ENCODE measurements around the gene R3HDM2.

DNA sequence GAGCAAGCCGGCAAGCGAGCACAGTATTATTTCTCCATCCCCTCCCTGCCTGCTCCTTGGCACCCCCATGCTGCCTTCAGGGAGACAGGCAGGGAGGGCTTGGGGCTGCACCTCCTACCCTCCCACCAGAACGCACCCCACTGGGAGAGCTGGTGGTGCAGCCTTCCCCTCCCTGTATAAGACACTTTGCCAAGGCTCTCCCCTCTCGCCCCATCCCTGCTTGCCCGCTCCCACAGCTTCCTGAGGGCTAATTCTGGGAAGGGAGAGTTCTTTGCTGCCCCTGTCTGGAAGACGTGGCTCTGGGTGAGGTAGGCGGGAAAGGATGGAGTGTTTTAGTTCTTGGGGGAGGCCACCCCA, 218.2 kb downstream of the R3HDM2 start:
- no peak for TF ChIP-seq POLR2A (IDR thresholded peaks at IDR 0.05)
- no peak for TF ChIP-seq POLR2AphosphoS5 (IDR thresholded peaks at IDR 0.05)
- TF ChIP-seq, protein P1, sequence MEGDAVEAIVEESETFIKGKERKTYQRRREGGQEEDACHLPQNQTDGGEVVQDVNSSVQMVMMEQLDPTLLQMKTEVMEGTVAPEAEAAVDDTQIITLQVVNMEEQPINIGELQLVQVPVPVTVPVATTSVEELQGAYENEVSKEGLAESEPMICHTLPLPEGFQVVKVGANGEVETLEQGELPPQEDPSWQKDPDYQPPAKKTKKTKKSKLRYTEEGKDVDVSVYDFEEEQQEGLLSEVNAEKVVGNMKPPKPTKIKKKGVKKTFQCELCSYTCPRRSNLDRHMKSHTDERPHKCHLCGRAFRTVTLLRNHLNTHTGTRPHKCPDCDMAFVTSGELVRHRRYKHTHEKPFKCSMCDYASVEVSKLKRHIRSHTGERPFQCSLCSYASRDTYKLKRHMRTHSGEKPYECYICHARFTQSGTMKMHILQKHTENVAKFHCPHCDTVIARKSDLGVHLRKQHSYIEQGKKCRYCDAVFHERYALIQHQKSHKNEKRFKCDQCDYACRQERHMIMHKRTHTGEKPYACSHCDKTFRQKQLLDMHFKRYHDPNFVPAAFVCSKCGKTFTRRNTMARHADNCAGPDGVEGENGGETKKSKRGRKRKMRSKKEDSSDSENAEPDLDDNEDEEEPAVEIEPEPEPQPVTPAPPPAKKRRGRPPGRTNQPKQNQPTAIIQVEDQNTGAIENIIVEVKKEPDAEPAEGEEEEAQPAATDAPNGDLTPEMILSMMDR (IDR thresholded peaks at IDR 0.05): no peak
- TF ChIP-seq EP300 (IDR thresholded peaks at IDR 0.05): no peak

Measured in suprapubic skin (tissue), 4 donors.